Testis (tissue), 2 donors: ENCODE data around the gene TINAGL1.
A peak's percentile ranks its signal among the peaks of the same experiment; 100 is the strongest.

ENCODE experiments used
- POLR2A ChIP-seq: fragments of 450-650 bp; IDR thresholded peaks from one replicate; pipeline ENCODE4 v1.6.1; 2017; ENCODE audit warnings: antibody characterized with exemption, mild to moderate bottlenecking, moderate library complexity
- TF ChIP-seq, protein P1 (sequence below), 3 experiments: fragments of 450-650 bp in 2 of 3; fragments of 200-600 bp in 1 of 3; sonication (generic) in 1 of 3; IDR thresholded peaks; one replicate each; pipeline ENCODE4 v1.5.1; 2016 to 2019; ENCODE audit warnings: antibody characterized with exemption in 3 of 3, mild to moderate bottlenecking in 2 of 3, moderate library complexity in 1 of 3

DNA sequence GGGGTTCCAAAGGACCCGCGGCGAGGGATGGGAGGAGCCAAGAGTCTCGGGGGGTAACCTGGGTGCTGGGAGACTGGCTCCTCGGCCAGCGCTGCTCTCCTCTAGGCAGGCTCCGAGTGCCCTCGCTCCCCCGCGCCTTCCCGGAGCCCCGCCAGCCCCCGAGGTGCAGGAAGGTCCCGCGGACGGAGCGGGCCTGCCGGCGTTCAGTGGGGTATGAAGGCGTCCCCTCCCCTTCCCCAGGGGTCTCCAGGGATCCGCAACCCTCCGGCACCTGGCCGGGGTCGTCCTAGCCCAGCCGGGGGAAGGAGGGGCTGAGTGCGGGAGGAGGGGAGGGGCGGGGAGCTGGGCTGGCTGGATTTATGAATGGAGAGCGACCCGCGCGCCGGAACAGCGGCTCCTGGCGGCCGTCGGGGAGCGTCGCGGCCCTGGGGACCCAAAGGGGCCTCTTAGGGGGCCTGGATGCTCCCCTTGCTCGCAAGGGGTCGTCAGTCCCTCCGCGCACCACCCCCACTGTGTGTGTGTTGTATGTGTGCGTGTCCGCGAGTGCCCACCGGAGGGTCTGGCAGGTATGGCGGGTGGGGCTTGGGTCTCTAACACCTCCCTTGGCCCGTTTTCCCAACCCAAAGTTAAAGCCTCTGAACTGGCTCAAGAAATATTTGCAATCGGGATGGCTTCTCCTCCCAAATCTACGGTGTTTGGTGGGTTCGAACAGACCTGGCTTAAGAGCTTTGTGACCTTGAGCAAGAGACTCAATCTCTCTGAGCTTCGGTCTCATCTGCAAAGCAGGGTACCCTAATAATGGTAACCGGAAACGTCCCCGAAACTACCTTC lies 41.8 kb downstream of the TINAGL1 start:
- no peak for TF ChIP-seq POLR2A
- TF ChIP-seq, protein P1, sequence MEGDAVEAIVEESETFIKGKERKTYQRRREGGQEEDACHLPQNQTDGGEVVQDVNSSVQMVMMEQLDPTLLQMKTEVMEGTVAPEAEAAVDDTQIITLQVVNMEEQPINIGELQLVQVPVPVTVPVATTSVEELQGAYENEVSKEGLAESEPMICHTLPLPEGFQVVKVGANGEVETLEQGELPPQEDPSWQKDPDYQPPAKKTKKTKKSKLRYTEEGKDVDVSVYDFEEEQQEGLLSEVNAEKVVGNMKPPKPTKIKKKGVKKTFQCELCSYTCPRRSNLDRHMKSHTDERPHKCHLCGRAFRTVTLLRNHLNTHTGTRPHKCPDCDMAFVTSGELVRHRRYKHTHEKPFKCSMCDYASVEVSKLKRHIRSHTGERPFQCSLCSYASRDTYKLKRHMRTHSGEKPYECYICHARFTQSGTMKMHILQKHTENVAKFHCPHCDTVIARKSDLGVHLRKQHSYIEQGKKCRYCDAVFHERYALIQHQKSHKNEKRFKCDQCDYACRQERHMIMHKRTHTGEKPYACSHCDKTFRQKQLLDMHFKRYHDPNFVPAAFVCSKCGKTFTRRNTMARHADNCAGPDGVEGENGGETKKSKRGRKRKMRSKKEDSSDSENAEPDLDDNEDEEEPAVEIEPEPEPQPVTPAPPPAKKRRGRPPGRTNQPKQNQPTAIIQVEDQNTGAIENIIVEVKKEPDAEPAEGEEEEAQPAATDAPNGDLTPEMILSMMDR (IDR thresholded peaks at IDR 0.05), result peak in 2 of 3 experiments; percentile 43 to 73
